Stimulated activated CD4-positive, alpha-beta T cell treated with anti-CD3 and anti-CD28 coated beads, Interleukin-1b, Interleukin-23, amount 100 ng/mL, for 1 hour (primary cell): ENCODE measurements around the gene CBFB.
"Not testable (repeated sequence)": the region's sequence is repeated elsewhere in the genome, so short reads cannot be mapped to it uniquely, and the experiment has no call there.

Source experiments
- DNase-seq, 2 donors: peaks; one replicate each; pipeline ENCODE4 v3.0.0-alpha.2; 2020; ENCODE audit warnings: low read depth in 2 of 2

CBFB gene

GRCh38 chr16:67093098-67093726 is 64.3 kb downstream of the CBFB start:
- DNase-seq: no peak

DNA sequence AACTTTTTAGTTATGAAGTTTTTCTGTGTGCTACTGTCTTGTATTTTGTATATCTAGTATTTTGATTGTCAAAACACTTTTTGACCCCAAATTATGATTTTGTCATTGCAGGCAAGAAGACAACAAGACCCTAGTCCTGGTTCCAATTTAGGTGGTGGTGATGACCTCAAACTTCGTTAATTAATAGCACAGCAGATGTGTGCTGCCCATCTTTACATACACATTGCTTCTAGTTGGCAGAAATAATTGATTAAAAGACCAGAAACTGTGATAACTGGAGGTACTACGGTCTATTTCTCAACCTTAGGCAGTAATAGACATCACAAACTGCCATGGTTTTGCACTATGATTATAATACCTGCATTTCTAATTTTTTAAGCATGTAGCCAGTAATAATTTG is 69.7 kb downstream of the CBFB start:
- DNase-seq: no peak

DNA sequence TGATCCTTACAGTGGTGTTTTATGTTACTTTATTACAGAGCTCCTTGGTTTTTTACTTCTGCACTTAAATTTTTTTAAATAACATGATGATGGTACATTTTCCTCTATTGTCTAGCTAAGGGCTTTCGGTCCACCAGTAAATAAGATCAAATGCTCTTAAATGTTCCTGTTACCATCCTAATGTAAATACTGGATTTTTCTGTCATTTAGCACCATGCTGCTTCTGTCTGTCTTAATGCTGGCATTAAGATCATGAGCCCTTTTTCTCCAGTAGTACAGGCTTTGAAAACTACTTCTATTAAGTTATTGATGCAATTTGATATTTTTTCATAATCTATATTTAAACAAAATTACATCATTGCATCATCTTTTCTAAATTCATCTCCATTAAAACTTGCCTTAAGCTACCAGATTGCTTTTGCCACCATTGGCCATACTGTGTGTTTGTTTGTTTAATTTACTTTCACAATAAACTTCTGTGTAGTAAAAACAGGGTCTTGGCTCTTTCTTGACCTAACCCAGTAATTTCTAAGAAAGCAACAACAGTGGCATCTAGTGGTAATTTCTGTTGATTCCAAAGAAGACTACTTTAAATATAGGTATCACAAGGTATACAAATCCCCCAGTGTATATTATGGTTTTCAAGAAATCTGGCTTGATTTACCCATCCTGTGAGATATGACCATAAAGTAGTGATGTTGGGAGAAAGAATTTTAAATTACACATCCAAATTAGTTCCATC is 71.8 kb downstream of the CBFB start:
- no peak for DNase-seq

DNA sequence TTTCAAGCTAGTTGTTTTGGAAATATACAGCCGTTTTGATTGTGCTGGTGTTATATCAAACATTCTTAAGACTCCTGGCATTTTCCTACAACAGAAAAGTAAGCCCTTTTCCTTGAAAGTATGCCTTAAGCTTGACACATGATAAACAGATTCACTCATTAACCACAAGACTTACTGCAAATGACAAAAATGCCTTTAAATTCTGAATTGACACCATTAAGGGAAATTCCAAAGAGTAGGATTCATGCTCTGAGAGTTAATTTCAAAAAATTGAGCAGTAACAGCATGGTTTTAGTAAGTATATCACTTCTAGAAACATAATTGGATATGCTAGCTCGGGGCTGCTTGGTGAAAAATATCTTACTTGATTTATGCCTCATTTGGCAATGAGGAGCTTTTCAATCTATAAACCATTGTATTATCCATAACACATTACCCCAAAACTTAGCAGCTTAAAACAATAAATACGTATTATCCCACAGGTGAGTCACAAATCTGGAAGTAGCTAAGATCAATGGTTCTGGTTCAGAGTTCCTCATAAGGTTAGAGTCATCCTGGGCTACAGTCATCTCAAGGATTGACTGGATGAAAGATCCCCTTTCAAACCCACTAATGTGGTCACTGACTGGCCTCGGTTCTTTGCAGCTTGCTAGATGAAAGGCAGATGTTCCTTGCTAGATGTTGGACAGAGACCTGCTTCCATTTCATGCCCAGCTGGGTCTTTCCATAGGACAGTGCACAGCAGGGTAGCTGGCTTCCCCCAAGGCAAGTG is 72.5 kb downstream of the CBFB start:
- no peak for DNase-seq

GRCh38 chr16:67104061-67104460 is 75.1 kb downstream of the CBFB start:
- no peak for DNase-seq

GRCh38 chr16:67104845-67105244 is 75.9 kb downstream of the CBFB start:
- DNase-seq: no peak

GRCh38 chr16:67105246-67105645 is 76.3 kb downstream of the CBFB start:
- DNase-seq: no peak

GRCh38 chr16:67105881-67106280 is 76.9 kb downstream of the CBFB start:
- DNase-seq: no peak

DNA sequence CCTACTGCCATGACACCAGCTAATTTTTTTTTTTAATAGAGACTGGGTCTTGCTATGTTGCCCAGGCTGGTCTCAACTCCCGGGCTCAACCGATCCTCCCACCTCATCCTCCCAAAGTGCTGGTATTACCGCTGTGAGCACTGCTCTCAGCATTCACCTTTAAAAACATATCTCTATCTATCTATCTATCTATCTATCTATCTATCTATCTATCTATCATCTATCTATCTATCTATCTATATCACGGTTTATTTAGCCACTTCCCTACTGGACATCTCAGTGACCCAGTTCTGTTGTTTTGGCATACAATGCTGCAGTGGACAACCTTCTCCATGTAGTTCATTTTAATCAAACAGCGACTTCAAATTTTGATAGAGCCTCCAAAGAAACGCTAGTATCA is 79.5 kb downstream of the CBFB start:
- no peak for DNase-seq

DNA sequence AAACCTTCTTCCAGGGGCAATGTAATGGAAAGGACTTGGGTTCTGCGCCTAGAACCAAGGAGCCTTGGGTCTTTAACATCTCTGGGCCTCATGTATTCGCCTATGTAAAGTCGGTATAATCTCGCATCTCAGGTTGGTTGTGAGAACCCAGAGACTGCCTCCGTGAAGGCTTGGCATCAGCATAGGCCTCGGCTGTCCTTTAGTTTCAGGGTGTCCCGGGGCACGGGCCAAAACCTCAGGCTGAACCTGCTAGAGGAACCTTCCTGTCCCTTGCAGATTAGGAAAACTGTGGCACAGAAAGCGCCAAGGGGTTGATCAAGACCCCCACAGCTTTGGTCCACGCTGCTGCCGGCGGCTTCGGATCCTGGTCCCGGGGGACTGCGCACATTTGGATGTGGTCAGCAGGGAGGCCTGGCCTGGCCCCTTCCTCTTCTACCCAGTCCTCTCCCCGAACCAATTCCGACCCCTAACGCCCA is 80.0 kb downstream of the CBFB start:
- DNase-seq: no peak

DNA sequence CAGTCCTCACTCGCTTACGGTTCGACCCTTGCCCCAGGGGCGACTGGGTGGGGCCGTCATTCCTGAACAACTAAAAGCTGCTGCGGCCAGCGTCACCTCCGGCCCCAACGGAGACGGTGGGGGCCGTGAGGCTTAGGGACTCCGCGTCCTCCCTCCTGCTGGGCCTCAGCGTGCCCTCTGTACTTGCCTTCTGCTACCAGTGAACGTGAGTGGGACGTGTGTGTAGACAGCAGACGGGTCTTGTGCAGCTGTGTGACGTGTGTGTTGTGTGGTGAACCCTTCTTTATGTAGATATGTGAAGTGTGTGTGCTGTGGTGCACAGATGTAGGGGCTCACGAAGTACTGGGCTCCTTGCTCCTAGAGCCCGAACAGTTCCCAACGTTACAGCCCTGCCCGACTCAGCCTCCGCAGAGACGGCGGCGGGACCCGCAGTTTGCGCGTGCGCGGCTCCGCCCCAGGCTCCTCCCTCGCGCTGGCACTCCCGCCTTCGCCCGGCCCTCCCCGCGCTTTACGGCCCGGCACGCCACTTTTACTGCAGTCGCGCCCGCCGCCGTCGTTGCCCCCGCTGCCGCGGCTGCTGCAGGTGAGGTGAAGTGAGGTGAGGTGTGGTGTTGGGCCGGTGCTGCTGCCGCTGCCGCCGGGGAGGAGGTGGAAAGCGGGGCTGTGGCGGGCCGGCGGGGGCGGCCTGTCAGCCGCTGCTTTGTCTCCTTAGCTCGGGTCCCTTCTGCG is 80.6 kb downstream of the CBFB start, which contains the start of gene PHAF1:
Gene PHAF1 (plus strand): TSS at position 535 of the 729 bp plus-strand sequence. CDS start 235 bp downstream, outside the sequence.
- DNase-seq: peak; percentile 92 to 95

DNA sequence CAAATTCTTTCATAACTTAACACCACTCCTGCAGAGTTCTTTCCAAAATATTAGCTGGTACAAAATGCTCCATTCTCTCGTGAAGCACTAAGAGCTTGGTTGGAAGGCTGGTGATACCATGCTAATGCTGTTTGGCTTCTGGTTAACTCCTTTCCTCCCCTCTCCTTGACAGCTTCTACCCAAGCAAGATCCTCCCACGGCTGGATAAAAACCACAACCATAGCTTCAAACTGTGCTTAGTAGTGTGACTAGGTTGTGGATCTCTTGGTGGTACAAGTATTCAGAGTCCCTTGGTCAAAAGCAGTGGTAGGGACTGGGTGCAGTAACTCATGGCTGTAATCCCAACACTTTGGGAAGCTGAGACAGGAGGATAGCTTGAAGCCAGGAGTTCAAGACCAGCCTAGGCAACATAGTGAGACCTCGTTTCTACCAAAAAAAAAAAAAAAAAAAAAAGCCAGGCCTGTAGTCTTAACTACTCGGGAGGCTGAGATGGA is 83.0 kb downstream of the CBFB start:
- no peak for DNase-seq

DNA sequence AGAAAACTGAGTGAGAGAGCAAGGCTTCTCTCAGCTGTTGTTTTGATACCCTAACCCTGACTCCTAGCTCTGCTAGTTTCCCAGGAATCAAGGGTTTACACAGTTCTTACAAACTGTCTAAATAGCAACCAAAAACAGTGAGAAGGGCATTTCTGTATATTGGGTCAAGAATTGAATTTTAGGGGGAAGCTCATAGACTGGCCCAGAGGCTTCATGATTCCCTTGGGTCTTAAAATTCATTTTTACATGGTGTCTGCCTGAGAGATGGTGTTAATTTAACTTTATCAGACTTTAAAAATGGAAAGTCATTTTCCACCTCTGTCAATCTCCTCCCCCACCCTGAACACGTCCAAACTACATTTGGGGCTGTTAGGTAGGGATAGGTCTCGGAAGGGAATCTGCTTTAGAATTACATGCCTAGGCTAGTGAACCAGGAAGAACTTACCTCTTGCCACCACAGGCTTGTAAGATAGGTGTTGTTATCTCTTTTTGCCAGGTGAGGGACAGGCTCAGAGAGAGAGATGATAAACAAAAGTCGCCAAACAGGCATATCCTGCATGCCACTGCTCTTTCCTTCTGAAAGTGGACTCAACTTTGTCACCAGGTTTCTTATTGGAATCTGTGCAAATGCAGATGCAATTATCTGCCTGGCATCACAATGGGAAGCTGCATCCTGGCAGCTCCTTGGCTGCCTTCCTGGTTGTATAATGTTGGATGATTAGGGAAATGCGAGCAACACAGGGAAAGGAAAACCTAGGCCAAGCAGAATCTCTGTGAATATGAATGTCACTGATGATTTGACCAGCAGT is 83.8 kb downstream of the CBFB start:
- no peak for DNase-seq

- DNase-seq: no peak
Observed at GRCh38 chr16:67114793-67115192, 85.8 kb downstream of the CBFB start.

DNA sequence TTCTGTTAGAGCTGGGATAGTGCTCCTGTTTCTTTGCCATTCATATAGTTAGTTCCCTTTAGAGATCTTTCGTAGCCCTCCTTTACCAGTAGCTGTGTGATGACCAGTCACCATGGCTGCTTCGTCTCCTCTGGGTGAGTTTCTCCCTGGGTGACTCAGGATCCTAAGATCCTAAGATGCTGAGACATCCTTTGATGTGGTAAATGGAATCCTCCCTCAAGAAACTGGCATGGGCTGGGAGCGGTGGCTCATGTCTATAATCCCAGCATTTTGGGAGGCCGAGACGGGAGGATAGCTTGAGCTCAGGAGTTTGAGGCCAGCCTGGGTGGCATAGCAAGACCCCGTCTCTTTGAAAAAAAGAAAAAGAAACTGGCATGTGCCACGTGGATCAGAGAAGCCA is 86.7 kb downstream of the CBFB start:
- DNase-seq: no peak

- DNase-seq: no peak
Observed at GRCh38 chr16:67116388-67117311, 87.7 kb downstream of the CBFB start.

- no peak for DNase-seq
Observed at GRCh38 chr16:67117716-67118115, 88.8 kb downstream of the CBFB start.

DNA sequence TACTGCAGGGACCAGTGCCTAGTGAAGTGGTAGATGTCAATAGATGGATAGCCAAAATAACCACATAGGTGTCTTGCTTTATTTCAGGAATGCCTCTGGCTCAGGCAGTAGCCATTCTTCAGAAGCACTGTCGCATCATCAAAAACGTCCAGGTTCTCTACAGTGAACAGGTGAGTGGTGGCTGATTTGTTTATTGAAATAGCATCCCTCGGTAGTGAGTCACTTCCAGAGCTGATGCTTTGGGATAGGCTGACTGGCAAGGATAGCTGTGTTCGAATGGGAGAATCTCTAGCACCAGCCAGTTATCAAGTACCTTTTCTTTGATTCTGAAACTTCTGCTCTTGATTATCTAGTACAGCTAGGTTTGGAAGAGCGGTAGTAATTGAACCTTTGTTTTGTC is 91.1 kb downstream of the CBFB start:
- no peak for DNase-seq

DNA sequence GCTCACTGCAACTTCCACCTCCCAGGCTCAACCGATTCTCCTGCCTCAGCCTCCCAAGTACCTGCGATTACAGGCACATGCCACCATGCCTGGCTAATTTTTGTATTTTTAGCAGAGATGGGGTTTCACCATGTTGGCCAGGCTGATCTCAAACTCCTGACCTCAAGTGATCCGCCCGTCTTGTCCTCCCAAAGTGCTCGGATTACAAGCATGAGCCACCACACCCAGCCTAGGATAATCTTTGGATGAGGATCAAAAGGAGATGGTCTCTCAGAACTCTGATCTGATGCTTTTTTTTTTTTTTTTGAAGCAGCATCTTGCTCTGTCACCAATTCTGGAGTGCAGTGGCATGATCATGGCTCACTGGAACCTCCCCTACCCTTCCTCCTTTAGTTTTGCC is 93.8 kb downstream of the CBFB start:
- DNase-seq: not testable (repeated sequence)

- DNase-seq: no peak
Observed at GRCh38 chr16:67128417-67128816, 99.5 kb downstream of the CBFB start.
